Muscle of arm (tissue), 14 donors: Measurements from ENCODE around the gene APOOL. TPM values are rescaled to one million over a fixed set of nuclear protein-coding genes. Genes with fewer than 3 reads are reported as not detected.
"Not testable (repeated sequence)": the region's sequence is repeated elsewhere in the genome, so short reads cannot be mapped to it uniquely, and the experiment has no call there.

Experiments used
- DNase-seq: peaks from one replicate; pipeline ENCODE4 v3.0.0-alpha.2; 2013
- long read RNA-seq, 11 donors: transcript quantifications; one replicate each; lab custom pipeline, GENCODE V29; 2026
- polyA plus RNA-seq, 12 donors: library from polyadenylated mRNA; unstranded; fragments of 120-200 nt; gene quantifications; one replicate each; pipeline ENCODE4 v1.2.1, GENCODE V29; 2013; ENCODE audit not compliant: insufficient read length in 12 of 12

Gene APOOL, protein sequence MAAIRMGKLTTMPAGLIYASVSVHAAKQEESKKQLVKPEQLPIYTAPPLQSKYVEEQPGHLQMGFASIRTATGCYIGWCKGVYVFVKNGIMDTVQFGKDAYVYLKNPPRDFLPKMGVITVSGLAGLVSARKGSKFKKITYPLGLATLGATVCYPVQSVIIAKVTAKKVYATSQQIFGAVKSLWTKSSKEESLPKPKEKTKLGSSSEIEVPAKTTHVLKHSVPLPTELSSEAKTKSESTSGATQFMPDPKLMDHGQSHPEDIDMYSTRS
- polyA plus RNA-seq: 10 to 100 TPM; 13.5 to 64.4 (median 16.3) TPM
- long read RNA-seq, donor 1, partial matches to known transcripts: 9 of 13 reads
- long read RNA-seq, donor 1, other reads (novel, unspliced or antisense): 0 of 13 reads
- long read RNA-seq, donor 2, partial matches to known transcripts: 6 of 9 reads
- long read RNA-seq, donor 2, other reads (novel, unspliced or antisense): 0 of 9 reads
- long read RNA-seq, donor 3, partial matches to known transcripts: 5 of 6 reads
- long read RNA-seq, donor 3, other reads (novel, unspliced or antisense): 0 of 6 reads
- long read RNA-seq, donor 4, partial matches to known transcripts: 0 of 2 reads
- long read RNA-seq, donor 4, other reads (novel, unspliced or antisense): 0 of 2 reads
- long read RNA-seq, donor 5: 0 reads
- long read RNA-seq, donor 6, partial matches to known transcripts: 5 of 5 reads
- long read RNA-seq, donor 6, other reads (novel, unspliced or antisense): 0 of 5 reads
- long read RNA-seq, donor 7, partial matches to known transcripts: 0 of 4 reads
- long read RNA-seq, donor 7, other reads (novel, unspliced or antisense): 0 of 4 reads
- long read RNA-seq, donor 8, partial matches to known transcripts: 25 of 26 reads
- long read RNA-seq, donor 8, other reads (novel, unspliced or antisense): 0 of 26 reads
- long read RNA-seq, donor 9: 0 reads
- long read RNA-seq, donor 10, partial matches to known transcripts: 9 of 12 reads
- long read RNA-seq, donor 10, other reads (novel, unspliced or antisense): 0 of 12 reads
- long read RNA-seq, donor 11: 0 reads

DNA sequence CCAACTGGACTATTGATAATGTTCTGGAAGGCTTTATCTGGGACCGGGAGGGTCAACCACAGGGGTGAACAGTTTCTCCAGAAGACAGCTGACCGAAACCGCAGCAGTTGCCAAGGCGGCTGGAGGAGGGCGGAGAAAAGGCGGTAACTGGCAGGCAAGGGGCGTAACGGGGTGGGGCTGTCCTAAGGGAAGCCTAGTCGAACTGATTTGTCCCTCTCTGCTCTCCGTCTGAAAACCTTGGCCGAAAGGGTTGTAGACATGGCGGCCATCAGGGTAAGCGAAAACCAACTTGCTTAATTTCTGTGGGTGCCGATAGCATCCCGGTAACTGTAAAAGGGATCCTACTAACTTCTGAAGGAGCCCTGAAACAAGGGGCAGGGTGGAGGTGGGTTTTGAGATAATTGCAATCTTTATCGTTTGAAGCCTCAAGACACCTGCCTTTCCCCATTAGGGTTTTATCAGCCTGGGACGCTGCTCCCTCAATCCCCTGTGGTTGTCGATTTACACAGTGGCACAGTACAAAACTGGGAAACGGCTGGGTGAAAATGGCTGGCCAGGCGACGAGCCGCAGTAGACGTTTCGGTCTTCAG is at the start of gene APOOL:
APOOL (plus strand) TSS at position 223 of the 590 bp plus-strand sequence; CDS start at position 259, 36 bp downstream.
- DNase-seq: peak; percentile 89

DNA sequence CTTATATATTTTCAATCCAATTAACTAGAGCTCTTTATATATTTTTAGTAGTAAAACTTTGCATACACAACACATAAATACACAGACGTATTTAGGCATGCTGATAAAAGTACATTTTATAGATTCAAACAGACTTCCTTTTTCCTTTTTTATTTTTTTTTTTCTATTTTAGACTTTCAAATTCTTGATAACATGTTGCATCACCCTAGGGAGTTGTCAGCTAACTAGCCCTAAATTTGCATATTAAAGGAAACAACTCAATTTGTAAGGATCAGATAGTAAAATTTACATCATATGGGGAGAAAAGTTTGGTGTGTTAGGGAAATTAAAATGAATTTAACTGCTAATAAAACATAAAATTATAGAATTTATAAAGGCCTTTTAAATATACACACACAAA is 47.4 kb upstream of the APOOL start:
- no peak for DNase-seq

DNA sequence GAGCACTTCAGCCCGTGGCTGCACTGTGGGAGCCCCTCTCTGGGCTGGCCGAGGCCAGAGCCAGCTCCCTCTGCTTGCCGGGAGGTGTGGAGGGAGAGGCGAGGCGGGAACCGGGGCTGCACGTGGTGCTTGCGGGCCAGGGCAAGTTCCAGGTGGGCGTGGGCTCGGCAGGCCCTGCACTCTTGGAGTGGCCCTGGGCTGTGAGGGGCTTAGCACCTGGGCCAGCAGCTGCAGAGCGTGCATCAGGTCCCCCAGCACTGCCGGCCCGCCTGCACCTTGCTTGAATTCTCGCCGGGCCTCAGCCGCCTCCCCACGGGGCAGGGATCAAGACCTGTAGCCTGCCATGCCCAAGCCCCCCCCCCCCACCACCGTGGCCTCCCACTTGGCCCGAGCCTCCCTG is 28.9 kb upstream of the APOOL start:
- DNase-seq: no peak

DNA sequence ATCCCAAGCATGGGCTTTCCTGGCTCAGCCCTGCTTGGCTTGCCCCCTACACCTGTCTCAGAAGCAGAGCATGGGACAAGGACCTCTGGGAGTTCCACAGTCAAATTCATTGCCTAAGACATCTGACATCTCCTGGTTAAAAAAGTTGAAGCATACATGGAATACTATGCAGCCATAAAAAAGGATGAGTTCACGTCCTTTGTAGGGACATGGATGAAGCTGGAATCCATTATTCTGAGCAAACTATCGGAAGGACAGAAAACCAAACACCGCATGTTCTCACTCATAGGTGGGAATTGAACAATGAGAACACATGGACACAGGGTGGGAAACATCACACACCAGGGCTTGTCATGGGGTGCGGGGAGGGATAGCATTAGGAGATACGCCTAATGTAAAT is 11.9 kb upstream of the APOOL start:
- DNase-seq: not testable (repeated sequence)

DNA sequence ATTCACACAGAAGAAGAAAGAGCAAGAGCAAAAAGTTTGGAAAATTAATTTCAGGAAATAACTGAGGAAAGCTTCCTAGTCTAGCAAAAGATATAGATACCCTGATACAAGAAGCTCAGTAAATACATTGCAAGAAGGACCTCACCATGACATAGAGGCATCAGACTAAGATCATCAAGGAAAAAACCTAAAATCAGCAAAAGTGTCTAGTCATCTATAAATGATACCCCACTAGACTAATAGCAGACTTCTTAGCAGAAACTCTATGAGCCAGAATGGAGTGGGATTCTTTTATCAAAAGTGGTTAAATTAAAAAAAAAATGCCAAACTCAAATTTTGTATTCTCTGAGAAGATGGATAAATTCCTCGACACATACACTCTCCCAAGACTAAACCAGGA is 10.5 kb upstream of the APOOL start:
- DNase-seq: no peak

DNA sequence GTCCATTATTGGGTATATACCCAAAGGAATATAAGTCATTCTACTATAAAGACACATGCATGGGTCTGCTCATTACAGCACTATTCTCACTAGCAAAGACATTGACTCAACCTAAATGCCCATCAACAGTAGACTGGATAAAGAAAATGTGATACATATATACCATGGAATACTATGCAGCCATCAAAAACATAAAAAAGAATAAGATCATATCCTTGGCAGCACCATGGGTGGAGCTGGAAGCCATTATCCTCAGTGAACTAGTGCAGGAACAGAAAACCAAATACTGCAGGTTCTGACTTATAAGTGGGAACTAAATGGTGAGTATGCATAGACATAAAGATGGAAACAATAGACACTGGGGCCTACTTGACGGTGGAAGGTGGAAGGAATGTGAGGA is 2.3 kb upstream of the APOOL start:
- no peak for DNase-seq

DNA sequence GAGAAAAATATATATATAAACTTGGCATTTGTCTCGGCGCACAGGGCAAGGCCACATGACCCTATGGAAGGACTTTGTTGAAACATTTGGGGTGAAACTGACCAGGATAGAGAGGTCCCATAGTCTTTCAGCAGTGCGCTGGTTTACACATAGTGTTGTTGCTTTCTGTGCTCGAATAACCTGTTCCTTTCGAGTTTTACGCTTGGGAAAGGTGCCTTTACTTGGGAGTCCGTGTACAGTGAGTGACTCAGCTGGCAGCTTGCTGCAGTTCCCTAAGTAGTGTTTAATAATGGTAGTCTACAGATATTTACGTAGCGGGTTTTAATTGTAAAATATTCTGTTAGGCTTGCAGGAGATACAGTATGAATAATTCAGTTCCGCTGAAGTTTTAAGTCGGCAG is 578 bp downstream of the APOOL start:
- DNase-seq: peak; percentile 6

DNA sequence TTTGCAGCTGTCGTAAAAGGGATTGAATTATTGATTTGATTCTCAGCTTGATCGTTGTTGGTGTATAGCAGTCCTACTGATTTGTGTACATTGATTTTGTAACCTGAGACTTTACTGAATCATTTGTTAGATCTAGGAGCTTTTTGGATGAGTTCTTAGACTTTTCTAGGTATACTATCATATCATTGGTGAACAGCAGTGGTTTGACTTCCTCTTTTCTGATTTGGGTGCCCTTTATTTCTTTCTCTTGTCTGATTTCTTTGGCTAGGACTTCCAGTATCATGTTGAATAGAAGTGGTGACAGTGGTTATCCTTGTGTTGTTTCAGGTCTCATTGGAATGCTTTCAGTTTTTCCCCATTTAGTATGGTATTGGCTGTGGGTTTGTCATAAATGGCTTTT is 8.4 kb downstream of the APOOL start:
- DNase-seq: no peak

DNA sequence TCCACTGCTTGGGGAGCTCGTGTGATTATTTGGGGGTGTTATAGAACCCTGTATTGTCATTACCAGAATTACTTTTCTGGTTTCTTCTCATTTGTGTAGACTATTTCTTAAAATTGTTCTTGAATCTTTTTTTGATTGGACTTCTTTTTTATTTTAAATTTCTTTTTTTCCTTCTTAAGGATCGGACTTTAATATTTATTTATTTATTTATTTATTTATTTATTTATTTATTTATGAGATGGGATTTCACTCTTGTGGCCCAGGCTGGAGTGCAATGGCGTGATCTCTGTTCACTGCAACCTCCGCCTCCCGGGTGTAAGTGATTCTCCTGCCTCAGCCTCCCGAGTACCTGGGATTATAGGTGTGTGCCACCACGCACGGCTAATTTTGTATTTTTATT is 11.7 kb downstream of the APOOL start:
- not testable (repeated sequence) for DNase-seq

DNA sequence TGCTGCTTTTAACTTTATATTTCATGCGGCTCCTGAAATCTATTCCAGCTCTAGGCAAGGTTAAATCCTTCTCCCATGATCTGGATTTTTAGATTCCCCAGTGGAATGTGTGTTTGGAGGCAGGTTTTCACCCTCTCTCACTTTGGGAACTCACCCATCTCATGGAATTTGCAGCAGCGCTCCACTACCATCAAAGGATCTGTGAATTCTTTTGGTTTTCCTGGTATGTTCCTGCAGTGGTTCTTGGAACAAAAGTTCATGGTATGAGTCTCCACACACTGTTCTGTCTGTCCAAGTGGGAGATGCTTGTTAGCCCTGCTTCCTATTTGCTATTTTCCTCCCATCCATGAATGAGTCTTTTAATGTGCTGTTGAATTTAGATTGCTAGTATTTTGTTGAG is 14.0 kb downstream of the APOOL start:
- no peak for DNase-seq

DNA sequence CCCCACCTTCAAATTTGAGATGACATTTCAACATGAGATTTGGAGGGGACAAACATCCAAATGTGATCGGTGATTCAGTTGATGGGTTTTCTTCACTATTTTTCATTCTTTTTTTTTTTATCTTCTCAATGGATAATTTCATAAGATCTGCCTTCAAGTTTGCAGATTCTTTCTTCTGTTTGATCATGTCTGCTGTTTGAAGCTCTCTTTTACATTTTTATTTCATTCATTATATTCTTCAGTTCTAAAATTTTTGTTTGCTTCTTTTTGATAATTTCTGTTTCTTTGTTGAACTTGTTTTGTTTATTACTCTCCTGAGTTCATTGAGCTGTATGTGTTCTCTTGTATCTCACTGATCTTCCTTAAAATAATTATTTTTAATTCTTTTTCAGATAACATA is 14.8 kb downstream of the APOOL start:
- DNase-seq: no peak

DNA sequence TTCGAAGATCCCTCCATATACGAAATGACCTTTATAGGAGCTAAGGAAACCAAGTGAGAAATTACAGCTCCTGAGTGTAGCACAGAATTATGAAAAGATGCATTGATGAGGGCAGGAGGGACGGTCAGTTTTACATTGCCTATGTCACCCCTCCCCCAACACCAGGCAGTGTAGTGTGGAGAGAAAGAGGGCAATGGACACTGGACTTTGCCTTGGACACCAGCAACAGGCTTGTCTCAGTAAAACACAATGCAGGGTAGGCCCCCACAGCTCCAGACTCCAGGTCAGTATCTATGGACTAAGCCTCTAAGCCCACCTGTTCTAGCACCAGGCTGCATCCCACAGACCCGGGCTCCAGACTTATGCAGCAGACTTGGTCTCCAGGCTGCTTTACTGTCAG is 16.5 kb downstream of the APOOL start:
- no peak for DNase-seq

DNA sequence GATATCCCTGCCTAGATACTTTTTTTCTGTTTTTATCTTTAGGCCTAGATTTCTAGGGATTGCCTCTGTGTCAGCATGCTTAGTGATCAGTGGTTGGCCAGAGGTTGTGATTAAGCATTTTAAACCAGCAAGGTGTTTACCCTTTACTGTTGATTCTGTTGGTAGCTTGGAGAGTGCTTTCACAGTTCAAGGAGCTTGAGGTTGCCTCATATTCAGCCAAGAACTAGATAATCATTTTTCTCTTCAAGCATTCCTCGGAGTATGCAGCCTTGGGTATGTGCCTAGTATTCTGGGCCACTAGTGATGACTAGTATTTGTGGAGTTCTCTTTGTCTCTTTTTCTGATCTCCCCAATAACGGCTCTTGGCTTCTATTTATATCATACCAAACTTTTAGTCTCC is 20.4 kb downstream of the APOOL start:
- DNase-seq: no peak

DNA sequence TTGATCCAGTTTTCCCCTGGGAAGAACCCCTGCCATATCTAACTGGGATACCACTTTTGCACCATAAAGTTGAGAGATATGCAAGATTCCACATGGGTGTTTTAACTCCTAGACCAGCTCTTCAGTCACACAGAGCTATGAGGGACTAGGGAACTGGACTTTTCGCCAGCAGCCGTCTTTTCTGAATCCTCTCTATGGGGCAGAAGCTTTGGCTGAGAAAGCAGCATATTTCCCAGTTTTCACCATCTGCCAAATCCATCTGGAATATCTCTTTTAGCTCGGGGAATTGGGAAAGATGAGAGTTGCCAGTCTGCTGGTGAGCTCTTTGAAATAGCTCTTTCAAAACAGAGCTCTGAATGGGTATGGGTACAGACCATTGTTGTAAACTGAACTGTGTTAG is 20.9 kb downstream of the APOOL start:
- DNase-seq: no peak

DNA sequence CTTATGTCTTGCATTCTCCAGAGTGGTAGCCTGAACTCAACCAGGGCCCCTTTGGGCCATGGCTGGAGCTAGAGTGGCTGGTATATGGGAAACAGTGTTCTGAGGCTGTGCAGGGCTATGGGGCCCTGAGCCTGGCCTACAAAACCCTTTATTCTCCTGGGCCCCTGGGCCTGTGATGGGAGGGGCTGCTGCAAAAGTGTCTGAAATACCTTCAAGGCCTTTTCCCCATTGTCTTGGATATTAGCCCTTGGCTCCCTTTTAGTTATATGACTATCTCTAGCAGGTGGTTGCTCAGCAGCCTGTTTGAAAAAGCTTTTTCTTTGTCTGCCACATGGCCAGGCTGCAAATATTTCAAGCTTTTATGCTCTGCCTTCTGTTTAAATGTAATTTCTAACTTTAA is 22.5 kb downstream of the APOOL start:
- DNase-seq: no peak

DNA sequence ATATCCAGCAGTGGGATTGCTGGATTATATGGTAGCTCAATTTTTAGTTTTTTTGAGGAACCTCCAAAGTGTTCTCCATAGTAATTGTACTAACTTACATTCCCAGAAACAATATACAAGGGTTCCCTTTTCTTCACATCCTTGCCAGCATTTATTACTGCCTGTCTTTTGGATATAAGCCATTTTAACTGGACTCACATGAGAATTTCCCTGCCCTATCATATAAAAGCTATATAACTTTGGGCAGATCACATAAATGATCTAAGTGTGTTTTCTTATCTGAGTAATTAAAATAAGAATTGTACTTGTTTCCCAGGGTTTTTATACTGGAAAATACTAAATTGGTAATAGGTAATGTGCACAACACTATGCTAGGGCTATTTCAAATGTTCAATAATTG is 25.4 kb downstream of the APOOL start:
- DNase-seq: no peak

DNA sequence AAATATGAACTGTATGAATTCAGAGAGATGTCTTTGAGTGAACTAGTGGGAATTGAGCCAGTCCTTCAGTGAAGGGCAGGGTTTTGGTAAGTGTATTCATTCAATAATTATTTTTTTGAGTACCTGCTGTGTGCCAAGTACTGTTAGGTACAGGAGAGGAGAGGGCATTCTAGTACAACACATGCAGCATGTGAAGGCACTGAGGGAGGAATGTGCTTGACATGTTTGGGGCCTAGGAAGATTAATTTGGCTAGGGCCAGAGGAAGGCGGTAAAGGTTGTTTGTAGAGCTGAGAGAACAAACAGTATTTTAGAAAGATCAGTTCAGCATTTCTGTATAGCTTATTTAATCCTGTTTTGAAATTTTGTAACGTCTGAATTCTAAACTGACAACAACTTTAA is 27.8 kb downstream of the APOOL start:
- no peak for DNase-seq

DNA sequence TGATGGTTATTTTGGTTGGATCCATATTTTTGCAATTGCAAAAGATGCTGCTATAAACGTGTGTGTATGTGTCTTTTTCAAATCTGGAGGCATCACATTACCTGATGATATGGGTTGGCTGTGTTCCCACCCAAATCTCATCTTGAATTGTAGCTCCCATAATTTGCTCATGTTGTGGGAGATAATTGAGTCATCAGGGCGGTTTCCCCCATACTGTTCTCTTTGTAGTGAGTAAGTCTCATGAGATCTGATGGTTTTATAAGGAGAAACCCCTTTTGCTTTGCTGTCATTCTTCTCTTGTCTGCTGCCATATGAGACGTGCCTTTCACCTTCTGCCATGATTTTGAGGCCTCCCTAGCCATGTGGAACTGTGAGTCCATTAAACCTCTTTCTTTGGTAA is 33.4 kb downstream of the APOOL start:
- DNase-seq: no peak

DNA sequence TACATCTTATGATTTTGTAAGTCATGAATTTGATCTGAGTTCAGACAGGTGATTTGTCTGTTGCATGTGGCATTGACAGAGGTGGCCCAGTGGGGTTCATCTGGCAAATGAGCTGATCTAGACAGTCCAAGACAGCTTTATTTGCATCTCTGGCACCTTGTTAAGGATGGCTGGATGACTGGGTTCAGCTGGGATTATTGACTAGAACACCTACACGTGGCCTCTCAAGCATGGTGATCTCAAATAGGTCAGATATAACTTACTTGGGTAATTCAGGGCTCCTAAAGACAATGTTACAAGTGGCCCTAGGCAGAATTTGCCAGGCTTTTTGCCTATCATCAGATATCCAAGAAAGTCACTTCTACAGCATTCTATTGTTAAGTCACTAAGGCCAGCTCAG is 48.0 kb downstream of the APOOL start:
- no peak for DNase-seq

DNA sequence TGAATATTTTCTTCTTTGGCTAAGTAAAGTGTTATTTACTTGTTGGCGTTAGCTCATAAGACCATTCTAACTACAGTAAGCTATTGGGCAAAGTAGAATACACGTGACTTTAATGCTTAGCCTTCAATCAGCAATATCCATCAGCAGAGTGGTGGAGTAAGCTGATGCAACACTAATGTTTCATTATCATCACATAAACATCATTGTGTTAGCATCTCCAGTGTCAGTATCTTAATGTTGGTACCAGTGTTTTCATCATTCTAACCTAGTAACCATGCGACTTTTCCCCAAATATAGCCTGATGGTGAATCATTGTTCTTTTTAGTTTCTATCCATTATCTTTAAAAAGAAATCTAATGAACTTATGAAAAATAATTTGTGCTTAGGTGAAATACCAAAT is 48.5 kb downstream of the APOOL start:
- no peak for DNase-seq

DNA sequence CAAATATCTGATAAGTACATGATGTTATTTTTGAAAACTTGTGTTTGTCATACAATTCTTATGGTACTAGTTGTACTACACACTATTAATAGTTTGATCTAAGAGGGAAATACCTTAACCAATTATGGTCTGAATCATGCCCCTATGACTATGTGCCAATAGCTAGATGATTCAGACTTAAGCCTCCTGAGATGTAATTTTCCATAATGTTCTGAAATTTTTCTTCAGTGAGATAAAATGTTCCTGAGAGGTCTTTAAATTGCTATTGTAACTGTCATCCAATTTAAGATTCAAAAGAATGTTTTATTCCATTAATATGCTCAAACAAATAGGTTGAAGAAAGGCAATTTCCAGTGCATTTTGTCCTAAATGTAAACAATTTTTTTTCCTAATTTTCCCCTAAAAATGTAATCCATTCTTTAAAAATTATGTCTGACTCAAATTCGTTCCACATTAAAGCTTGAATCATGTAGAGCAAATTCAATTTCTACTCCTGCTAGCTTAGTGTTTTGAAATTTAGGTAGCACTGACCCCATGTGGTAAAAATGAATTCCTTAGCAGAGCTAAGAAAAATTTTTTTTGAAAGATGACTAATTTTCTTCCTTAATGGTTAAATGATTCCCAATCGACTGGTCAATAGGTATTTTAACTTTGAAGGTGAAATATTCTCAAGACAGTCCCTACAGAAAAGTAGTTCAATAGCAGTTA is 49.1 kb downstream of the APOOL start:
- no peak for DNase-seq
